AG20443 (cell line): ENCODE measurements around the gene BBS9.
A peak's percentile ranks its signal among the peaks of the same experiment; 100 is the strongest.
"Not testable (repeated sequence)": the region's sequence is repeated elsewhere in the genome, so short reads cannot be mapped to it uniquely, and the experiment has no call there.

Experiments
- DNase-seq: peaks from one replicate; pipeline ENCODE4 v3.0.0; 2012; ENCODE audit warnings: low spot score, mixed read lengths

Gene BBS9

GRCh38 chr7:33276729-33277128 is 147.4 kb downstream of the BBS9 start:
- no peak for DNase-seq

GRCh38 chr7:33278095-33278494 is 148.7 kb downstream of the BBS9 start:
- DNase-seq: no peak

- DNase-seq: no peak
Measured at GRCh38 chr7:33286501-33286900, 157.1 kb downstream of the BBS9 start.

- no peak for DNase-seq
Measured at GRCh38 chr7:33287738-33288137, 158.4 kb downstream of the BBS9 start.

- DNase-seq: no peak
Measured at GRCh38 chr7:33298848-33299247, 169.5 kb downstream of the BBS9 start.

- DNase-seq: no peak
Measured at GRCh38 chr7:33299425-33299824, 170.1 kb downstream of the BBS9 start.

GRCh38 chr7:33300131-33300530 is 170.8 kb downstream of the BBS9 start:
- DNase-seq: no peak

GRCh38 chr7:33300742-33301141 is 171.4 kb downstream of the BBS9 start:
- DNase-seq: no peak

GRCh38 chr7:33303978-33304557 is 174.7 kb downstream of the BBS9 start:
- DNase-seq: not testable (repeated sequence)

GRCh38 chr7:33307205-33307604 is 177.8 kb downstream of the BBS9 start:
- no peak for DNase-seq

GRCh38 chr7:33310546-33310945 is 181.2 kb downstream of the BBS9 start:
- no peak for DNase-seq

GRCh38 chr7:33325754-33326484 is 196.6 kb downstream of the BBS9 start:
- no peak for DNase-seq

GRCh38 chr7:33326485-33326848 is 197.1 kb downstream of the BBS9 start:
- DNase-seq: no peak

GRCh38 chr7:33327427-33327826 is 198.1 kb downstream of the BBS9 start:
- DNase-seq: no peak

- DNase-seq: no peak
Measured at GRCh38 chr7:33334349-33334748, 205.0 kb downstream of the BBS9 start.

GRCh38 chr7:33336820-33337219 is 207.5 kb downstream of the BBS9 start:
- DNase-seq: no peak

- DNase-seq: peak; percentile 56
Measured at GRCh38 chr7:33339074-33339790, 209.9 kb downstream of the BBS9 start.

GRCh38 chr7:33346055-33346454 is 216.7 kb downstream of the BBS9 start:
- DNase-seq: no peak

- no peak for DNase-seq
Measured at GRCh38 chr7:33350577-33350976, 221.2 kb downstream of the BBS9 start.

- no peak for DNase-seq
Measured at GRCh38 chr7:33351709-33352108, 222.3 kb downstream of the BBS9 start.

- DNase-seq: no peak
Measured at GRCh38 chr7:33354201-33354600, 224.8 kb downstream of the BBS9 start.

- no peak for DNase-seq
Measured at GRCh38 chr7:33355386-33355785, 226.0 kb downstream of the BBS9 start.

GRCh38 chr7:33356336-33356735 is 227.0 kb downstream of the BBS9 start:
- DNase-seq: no peak
